ENCODE measurements around the gene EXOC2. TPM values are rescaled to one million over a fixed set of nuclear protein-coding genes. Genes with fewer than 3 reads are reported as not detected.

EXOC2 gene
- total RNA-seq, 5 donors from 2014 or later (not counting 1 experiment from before 2014, with no cell fraction given) = 30.7 to 40.6 (median 39.3) TPM

- DNase-seq (no peak), ATAC-seq (replicated peaks in 1 of 4) (no peak)
- H3K36me3 Mint-ChIP-seq = peaks cover 30% of the 10 kb centered on the region
- peaks cover 0 to 3% (median 0%) of the 10 kb centered on the region in 3 donors for H3K9me3 Mint-ChIP-seq
- Histone ChIP-seq H3K27ac (ENCODE audit: low read length) (no peak overlapping the region), H3K4me3 (ENCODE audit: control insufficient read depth in 1 of 2, extremely low read depth in 1 of 2, low read length in 1 of 2) (no peak overlapping the region), H3K4me1 (ENCODE audit: control insufficient read depth in 1 of 2, extremely low read depth in 1 of 2, insufficient read depth in 2 of 2, low read length in 2 of 2) (peaks cover 10 to 47% of the 10 kb centered on the region in 2 experiments), H3K9me3 (no peaks in the 10 kb centered on the region), H3K36me3 (ENCODE audit: control insufficient read depth in 2 of 2, extremely low read depth in 1 of 2, insufficient read depth in 1 of 2, low read length in 1 of 2) (peaks cover 3 to 9% of the 10 kb centered on the region in 2 donors), H3K27me3 (replicated peaks in 1 of 2; ENCODE audit: control insufficient read depth in 2 of 2, extremely low read depth in 1 of 2, insufficient read depth in 2 of 2, low read length in 1 of 2) (no peaks in the 10 kb centered on the region)
- CTCF ChIA-PET = interaction anchor here in 1 of 2 donors (0.6 kb wide), 1 partner anchor 41 kb away, joined by 3 read pairs; no protein-coding TSS in a partner anchor
- peaks cover 55 to 72% (median 65%) of the 10 kb centered on the region in 3 donors for H3K4me1 Mint-ChIP-seq
- no peak overlapping the region for H3K4me3 Mint-ChIP-seq
- H3K27me3 Mint-ChIP-seq = no peaks in the 10 kb centered on the region
- H3K27ac Mint-ChIP-seq = no peak overlapping the region
- WGBS (ENCODE audit: insufficient coverage) = 85% methylated on average over 13 of the region's 15 CpGs
- POLR2A ChIA-PET = no interaction called here
These were observed 179.9 kb downstream of the EXOC2 start for GRCh38 chr6:513058-513457.

DNA sequence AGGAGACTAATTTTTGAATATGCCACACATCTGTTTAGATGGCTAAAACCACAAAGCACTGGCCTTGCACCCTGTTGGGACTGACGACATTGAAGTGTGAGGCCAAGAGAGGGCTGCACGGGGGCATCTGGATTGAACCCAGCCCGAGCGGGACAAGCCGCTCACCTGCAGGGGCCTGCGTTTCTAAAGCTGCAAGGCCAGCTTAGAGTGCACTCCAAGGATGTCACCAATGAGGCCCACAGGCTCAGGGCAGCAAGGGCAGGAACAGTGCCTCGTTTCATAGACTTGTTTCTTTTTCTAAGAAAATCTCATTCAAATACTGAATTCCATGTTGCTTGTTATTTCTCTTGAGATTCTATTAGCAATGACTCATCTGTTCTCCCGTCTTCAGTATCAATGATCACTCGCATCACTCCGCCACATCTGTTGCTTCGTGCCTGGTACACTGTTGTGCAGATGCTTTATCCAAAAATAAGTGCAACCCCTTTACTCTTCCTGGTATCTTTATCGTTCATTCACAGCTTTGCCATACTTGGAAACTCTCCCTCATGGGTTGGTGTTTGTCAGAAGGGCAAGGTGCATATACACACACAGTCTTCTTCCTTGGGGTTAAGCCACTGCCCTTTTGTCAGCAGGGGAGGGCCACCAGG is 181.3 kb downstream of the EXOC2 start:
- 94% methylated on average over 11 of the region's 12 CpGs for WGBS (ENCODE audit: insufficient coverage)
- DNase-seq (no peak), ATAC-seq (replicated peaks in 1 of 4) (no peak)
- Mint-ChIP-seq H3K27me3 (no peaks in the 10 kb centered on the region), H3K9me3 (no peaks in the 10 kb centered on the region), H3K27ac (peak overlapping the region; percentile 15 to 17), H3K36me3 (peaks cover 20% of the 10 kb centered on the region), H3K4me3 (peak overlapping the region in 1 of 3 donors; percentile 16), H3K4me1 (peaks cover 65 to 81% (median 74%) of the 10 kb centered on the region in 3 donors)
- H3K27me3 ChIP-seq (replicated peaks in 1 of 2; ENCODE audit: control insufficient read depth in 2 of 2, extremely low read depth in 1 of 2, insufficient read depth in 2 of 2, low read length in 1 of 2) = no peaks in the 10 kb centered on the region
- no peaks in the 10 kb centered on the region for H3K9me3 ChIP-seq
- ChIA-PET CTCF (interaction anchor here in 1 of 2 donors (0.7 kb wide), 1 partner anchor 45 kb away, joined by 4 read pairs; no protein-coding TSS in a partner anchor), POLR2A (interaction anchor here in 1 of 2 donors (0.6 kb wide), 1 partner anchor 19 kb away, joined by 3 read pairs; no protein-coding TSS in a partner anchor)
- H3K27ac ChIP-seq (ENCODE audit: low read length) = no peak overlapping the region
- H3K4me1 ChIP-seq (ENCODE audit: control insufficient read depth in 1 of 2, extremely low read depth in 1 of 2, insufficient read depth in 2 of 2, low read length in 2 of 2) = peaks cover 10 to 52% of the 10 kb centered on the region in 2 experiments
- H3K36me3 ChIP-seq (ENCODE audit: control insufficient read depth in 2 of 2, extremely low read depth in 1 of 2, insufficient read depth in 1 of 2, low read length in 1 of 2) = peaks cover 3 to 9% of the 10 kb centered on the region in 2 donors
- H3K4me3 ChIP-seq (ENCODE audit: control insufficient read depth in 1 of 2, extremely low read depth in 1 of 2, low read length in 1 of 2) = no peak overlapping the region

GRCh38 chr6:509676-510075 is 183.3 kb downstream of the EXOC2 start:
- no peaks in the 10 kb centered on the region for H3K9me3 ChIP-seq
- H3K36me3 ChIP-seq (ENCODE audit: control insufficient read depth in 2 of 2, extremely low read depth in 1 of 2, insufficient read depth in 1 of 2, low read length in 1 of 2) = peaks cover 3 to 9% of the 10 kb centered on the region in 2 donors
- no peaks in the 10 kb centered on the region for H3K27me3 ChIP-seq (replicated peaks in 1 of 2; ENCODE audit: control insufficient read depth in 2 of 2, extremely low read depth in 1 of 2, insufficient read depth in 2 of 2, low read length in 1 of 2)
- WGBS (ENCODE audit: insufficient coverage) = 0% methylated on average over 4 of the region's 4 CpGs
- ChIA-PET CTCF (no interaction called here), POLR2A (no interaction called here)
- peaks cover 8 to 54% of the 10 kb centered on the region in 2 experiments for H3K4me1 ChIP-seq (ENCODE audit: control insufficient read depth in 1 of 2, extremely low read depth in 1 of 2, insufficient read depth in 2 of 2, low read length in 2 of 2)
- peak overlapping the region; percentile 79 to 84 for H3K27ac Mint-ChIP-seq
- peak overlapping the region; percentile 21 to 43 (median 34) for H3K4me3 Mint-ChIP-seq
- peak; percentile 71 to 78 (median 78) for ATAC-seq (replicated peaks in 1 of 4)
- no peaks in the 10 kb centered on the region for H3K9me3 Mint-ChIP-seq
- H3K36me3 Mint-ChIP-seq = peaks cover 23% of the 10 kb centered on the region
- H3K27me3 Mint-ChIP-seq = no peaks in the 10 kb centered on the region
- peaks cover 76 to 85% (median 85%) of the 10 kb centered on the region in 3 donors for H3K4me1 Mint-ChIP-seq
- peak in 1 of 35 experiments; percentile 24 for DNase-seq
- peak overlapping the region; percentile 35 for H3K27ac ChIP-seq (ENCODE audit: low read length)
- no peak overlapping the region for H3K4me3 ChIP-seq (ENCODE audit: control insufficient read depth in 1 of 2, extremely low read depth in 1 of 2, low read length in 1 of 2)

- Mint-ChIP-seq H3K27ac (peak overlapping the region; percentile 79 to 84), H3K4me1 (peaks cover 65 to 78% (median 74%) of the 10 kb centered on the region in 3 donors), H3K36me3 (peaks cover 32% of the 10 kb centered on the region), H3K4me3 (no peak overlapping the region), H3K9me3 (no peaks in the 10 kb centered on the region), H3K27me3 (no peaks in the 10 kb centered on the region)
- no peaks in the 10 kb centered on the region for H3K9me3 ChIP-seq
- CTCF ChIA-PET = no interaction called here
- DNase-seq = no peak
- 100% methylated on average over 1 of the region's 3 CpGs for WGBS (ENCODE audit: insufficient coverage)
- POLR2A ChIA-PET = no interaction called here
- peaks cover 3 to 13% of the 10 kb centered on the region in 2 donors for H3K36me3 ChIP-seq (ENCODE audit: control insufficient read depth in 2 of 2, extremely low read depth in 1 of 2, insufficient read depth in 1 of 2, low read length in 1 of 2)
- no peak overlapping the region for H3K27ac ChIP-seq (ENCODE audit: low read length)
- ATAC-seq (replicated peaks in 1 of 4) = no peak
- no peaks in the 10 kb centered on the region for H3K27me3 ChIP-seq (replicated peaks in 1 of 2; ENCODE audit: control insufficient read depth in 2 of 2, extremely low read depth in 1 of 2, insufficient read depth in 2 of 2, low read length in 1 of 2)
- no peak overlapping the region for H3K4me3 ChIP-seq (ENCODE audit: control insufficient read depth in 1 of 2, extremely low read depth in 1 of 2, low read length in 1 of 2)
- peaks cover 4 to 44% of the 10 kb centered on the region in 2 experiments for H3K4me1 ChIP-seq (ENCODE audit: control insufficient read depth in 1 of 2, extremely low read depth in 1 of 2, insufficient read depth in 2 of 2, low read length in 2 of 2)
These were observed 184.3 kb downstream of the EXOC2 start for GRCh38 chr6:508614-509013.

- ATAC-seq (replicated peaks in 1 of 4) (no peak), DNase-seq (no peak)
- H3K36me3 ChIP-seq (ENCODE audit: control insufficient read depth in 2 of 2, extremely low read depth in 1 of 2, insufficient read depth in 1 of 2, low read length in 1 of 2) = peaks cover 3 to 10% of the 10 kb centered on the region in 2 donors
- peaks cover 61 to 77% (median 68%) of the 10 kb centered on the region in 3 donors for H3K4me1 Mint-ChIP-seq
- H3K27ac Mint-ChIP-seq = peak overlapping the region; percentile 52 to 62
- no peak overlapping the region for H3K27ac ChIP-seq (ENCODE audit: low read length)
- no peaks in the 10 kb centered on the region for H3K9me3 ChIP-seq
- POLR2A ChIA-PET = no interaction called here
- H3K4me3 Mint-ChIP-seq = no peak overlapping the region
- no peaks in the 10 kb centered on the region for H3K27me3 Mint-ChIP-seq
- H3K27me3 ChIP-seq (replicated peaks in 1 of 2; ENCODE audit: control insufficient read depth in 2 of 2, extremely low read depth in 1 of 2, insufficient read depth in 2 of 2, low read length in 1 of 2) = no peaks in the 10 kb centered on the region
- no peak overlapping the region for H3K4me3 ChIP-seq (ENCODE audit: control insufficient read depth in 1 of 2, extremely low read depth in 1 of 2, low read length in 1 of 2)
- H3K4me1 ChIP-seq (ENCODE audit: control insufficient read depth in 1 of 2, extremely low read depth in 1 of 2, insufficient read depth in 2 of 2, low read length in 2 of 2) = peaks cover 4 to 41% of the 10 kb centered on the region in 2 experiments
- no peaks in the 10 kb centered on the region for H3K9me3 Mint-ChIP-seq
- CTCF ChIA-PET = interaction anchor here in 1 of 2 donors (0.8 kb wide), 1 partner anchor 175 kb away, joined by 4 read pairs; no protein-coding TSS in a partner anchor
- H3K36me3 Mint-ChIP-seq = peaks cover 28% of the 10 kb centered on the region
- WGBS (ENCODE audit: insufficient coverage) = 100% methylated on average over 2 of the region's 9 CpGs
These were observed 184.9 kb downstream of the EXOC2 start for GRCh38 chr6:508006-508405.

- ATAC-seq (replicated peaks in 1 of 4) (no peak), DNase-seq (no peak)
- Histone ChIP-seq H3K9me3 (no peaks in the 10 kb centered on the region), H3K27ac (ENCODE audit: low read length) (no peak overlapping the region), H3K4me1 (ENCODE audit: control insufficient read depth in 1 of 2, extremely low read depth in 1 of 2, insufficient read depth in 2 of 2, low read length in 2 of 2) (peaks cover 11 to 41% of the 10 kb centered on the region in 2 experiments), H3K36me3 (ENCODE audit: control insufficient read depth in 2 of 2, extremely low read depth in 1 of 2, insufficient read depth in 1 of 2, low read length in 1 of 2) (peaks cover 0 to 7% of the 10 kb centered on the region in 2 donors), H3K27me3 (replicated peaks in 1 of 2; ENCODE audit: control insufficient read depth in 2 of 2, extremely low read depth in 1 of 2, insufficient read depth in 2 of 2, low read length in 1 of 2) (no peaks in the 10 kb centered on the region), H3K4me3 (ENCODE audit: control insufficient read depth in 1 of 2, extremely low read depth in 1 of 2, low read length in 1 of 2) (no peak overlapping the region)
- POLR2A ChIA-PET = no interaction called here
- no peaks in the 10 kb centered on the region for H3K27me3 Mint-ChIP-seq
- peaks cover 69 to 83% (median 70%) of the 10 kb centered on the region in 3 donors for H3K4me1 Mint-ChIP-seq
- WGBS (ENCODE audit: insufficient coverage) = 80% methylated on average over 1 of the region's 1 CpG
- peak overlapping the region in 1 of 3 donors; percentile 43 for H3K4me3 Mint-ChIP-seq
- peaks cover 26% of the 10 kb centered on the region for H3K36me3 Mint-ChIP-seq
- H3K27ac Mint-ChIP-seq = peak overlapping the region; percentile 76 to 81
- CTCF ChIA-PET = interaction anchor here in 1 of 2 donors (0.8 kb wide), 1 partner anchor 176 kb away, joined by 4 read pairs; no protein-coding TSS in a partner anchor
- H3K9me3 Mint-ChIP-seq = no peaks in the 10 kb centered on the region
These were observed 185.9 kb downstream of the EXOC2 start for GRCh38 chr6:506920-507622.

Data from T-cell (primary cell).